NCI-H1048 (cell line): ENCODE results near the gene AMZ1.
"Not testable (repeated sequence)": the region's sequence is repeated elsewhere in the genome, so short reads cannot be mapped to it uniquely, and the experiment has no call there.

Experiments used
- DNase-seq: peaks from one replicate; lab custom pipeline; 2025; lab: John Stamatoyannopoulos, UW

AMZ1 gene

DNA sequence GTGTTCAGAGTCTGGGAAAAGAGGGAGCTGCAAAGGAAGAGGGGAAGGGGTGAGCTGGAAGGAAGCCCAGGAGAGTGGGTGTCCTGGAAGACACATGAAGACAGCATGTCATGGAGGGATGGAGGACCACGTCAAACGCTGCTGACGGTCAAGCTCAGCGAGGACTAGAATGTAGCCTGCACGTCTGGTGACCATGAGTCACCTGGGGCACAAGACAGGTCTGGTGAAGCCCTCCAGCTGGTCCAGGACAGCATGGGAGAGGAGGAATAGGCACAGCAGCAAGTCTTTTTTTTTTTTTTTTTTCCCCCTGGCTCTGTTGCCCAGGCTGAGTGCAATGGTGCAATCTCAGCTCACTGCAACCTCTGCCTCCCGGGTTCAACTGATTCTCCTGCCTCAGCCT, 19.6 kb upstream of the AMZ1 start:
- DNase-seq: no peak

GRCh38 chr7:2670171-2670570, 17.8 kb upstream of the AMZ1 start:
- no peak for DNase-seq

- DNase-seq: no peak
These were observed 17.1 kb upstream of the AMZ1 start for GRCh38 chr7:2670720-2671391.

DNA sequence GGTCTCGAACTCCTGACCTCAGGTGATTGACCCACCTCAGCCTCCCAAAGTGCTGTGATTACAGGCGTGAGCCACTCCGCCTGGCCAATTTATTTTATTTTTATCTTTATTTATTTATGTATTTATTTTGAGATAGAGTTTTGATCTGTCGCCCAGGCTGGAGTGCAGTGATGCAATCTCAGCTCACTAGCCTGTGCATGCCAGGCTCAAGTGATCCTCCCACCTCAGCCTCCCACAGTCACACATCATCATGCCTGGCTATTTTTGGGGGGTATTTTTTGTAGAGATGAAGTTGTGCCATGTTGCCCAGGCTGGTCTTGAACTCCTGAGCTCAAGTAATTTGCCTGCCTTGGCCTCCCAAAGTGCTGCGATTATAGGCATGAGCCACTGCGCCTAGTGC, 14.8 kb upstream of the AMZ1 start:
- DNase-seq: not testable (repeated sequence)

DNA sequence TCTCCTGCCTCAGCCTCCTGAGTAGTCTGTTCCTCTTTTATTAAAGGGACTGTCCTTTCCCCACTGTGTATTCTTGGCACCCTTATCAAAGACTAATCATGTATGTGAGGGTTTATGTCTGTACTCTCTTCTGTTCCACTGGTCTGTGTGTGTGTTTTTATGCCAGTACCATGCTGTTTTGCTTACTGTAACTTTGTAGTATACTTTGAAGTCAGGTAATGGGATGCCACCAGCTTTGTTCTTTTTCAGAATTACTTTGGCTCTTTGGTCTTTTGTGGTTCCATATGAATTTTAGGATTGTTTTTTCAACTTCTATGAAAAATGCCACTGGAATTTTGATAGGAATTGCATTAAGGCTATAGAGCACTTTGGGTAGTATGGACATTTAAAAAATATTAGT, 14.1 kb upstream of the AMZ1 start:
- DNase-seq: no peak

DNA sequence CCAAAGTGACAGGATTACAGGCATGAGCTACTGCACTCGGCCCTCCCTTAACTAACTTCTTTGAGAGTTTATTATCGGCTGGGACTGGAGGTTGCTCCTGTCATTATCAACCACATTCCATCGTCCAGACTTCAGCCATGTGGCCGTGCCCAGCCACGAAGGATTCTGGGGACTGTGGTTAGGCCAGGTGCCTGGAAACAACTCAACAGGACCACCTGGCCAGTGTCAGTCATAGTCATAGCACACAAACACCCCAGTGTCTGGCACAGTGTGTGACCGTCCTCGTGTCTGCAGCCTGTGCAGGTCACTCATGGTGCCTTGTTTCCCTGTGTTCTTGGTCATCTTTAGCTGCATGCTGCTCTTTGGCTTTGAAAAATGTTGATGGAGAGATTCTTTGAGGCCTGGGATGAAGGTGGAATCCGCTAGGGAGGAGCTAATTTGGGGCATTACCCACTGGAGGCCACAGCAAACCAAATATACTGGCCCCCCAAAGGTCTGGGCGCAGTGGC, 12.7 kb upstream of the AMZ1 start:
- no peak for DNase-seq

DNA sequence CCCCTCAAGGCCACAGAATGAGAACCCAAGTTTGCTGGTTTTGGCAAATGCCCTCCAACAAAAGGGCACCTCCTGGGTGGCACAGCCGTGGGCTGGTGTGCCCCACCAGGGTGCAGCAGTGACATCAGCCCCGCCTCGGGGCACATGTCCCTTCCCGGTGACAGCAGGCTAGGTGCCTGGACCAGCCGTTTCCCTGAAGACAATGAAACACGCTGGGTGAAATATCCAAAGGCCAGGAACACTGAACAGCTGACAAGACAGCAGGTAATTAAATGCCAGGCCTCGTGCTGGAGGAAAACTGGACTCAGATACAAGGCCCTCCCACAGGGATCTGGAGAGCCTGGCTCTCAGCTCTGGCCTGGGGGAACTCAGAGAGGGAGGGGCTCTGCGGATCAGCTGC, 11.4 kb upstream of the AMZ1 start:
- DNase-seq: not testable (repeated sequence)

GRCh38 chr7:2678454-2678853, 9.5 kb upstream of the AMZ1 start:
- DNase-seq: not testable (repeated sequence)

DNA sequence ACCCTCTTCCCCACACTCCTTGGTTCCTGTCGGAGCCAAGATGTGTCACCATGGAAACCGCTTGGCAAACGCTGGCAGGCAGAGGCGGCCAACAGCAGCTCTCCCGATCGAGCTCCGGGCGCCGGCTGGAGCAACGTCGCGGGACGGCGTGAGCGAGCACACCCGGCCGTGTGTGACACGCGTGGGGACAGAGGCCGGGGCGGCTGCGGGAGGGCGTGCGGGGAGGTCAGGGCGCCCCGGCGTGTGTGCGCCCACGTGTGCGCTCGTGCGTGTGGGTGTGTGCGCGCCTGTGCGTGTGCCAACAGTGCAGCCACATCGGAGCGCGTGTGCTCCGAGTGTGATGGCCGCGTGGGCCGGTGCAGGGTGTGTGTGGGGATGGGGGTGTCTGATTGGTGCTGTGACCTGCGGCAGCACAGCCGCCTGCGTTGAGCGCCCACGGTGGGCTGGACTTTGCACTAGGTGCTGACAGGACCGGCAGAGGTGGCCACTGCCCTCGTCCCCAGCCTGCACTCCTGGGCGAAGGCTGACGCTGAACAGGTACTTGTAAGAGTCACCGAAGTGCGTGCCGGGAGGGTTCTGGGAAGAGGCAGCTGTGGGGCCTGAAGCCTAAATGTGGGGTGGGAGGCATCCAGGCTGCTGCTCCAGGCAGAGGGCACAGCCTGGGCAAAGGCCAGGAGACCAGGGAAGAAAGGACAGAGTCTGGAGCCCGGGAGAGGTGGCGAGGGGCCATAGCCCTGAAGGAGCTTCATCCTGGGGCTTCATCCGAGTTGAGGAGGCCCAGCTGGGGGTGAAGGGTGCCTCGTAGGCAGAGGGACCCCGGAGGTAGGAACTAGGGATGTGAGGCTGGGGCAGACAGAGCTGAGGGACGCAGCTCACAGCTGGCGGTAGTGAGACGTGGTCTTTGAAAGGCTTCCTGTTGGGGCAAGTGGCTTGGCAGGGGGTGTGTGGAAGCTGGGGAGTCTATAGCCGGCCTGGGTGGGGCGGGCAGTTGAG, 8.6 kb upstream of the AMZ1 start:
- not testable (repeated sequence) for DNase-seq

GRCh38 chr7:2680256-2680655, 7.7 kb upstream of the AMZ1 start:
- no peak for DNase-seq

DNA sequence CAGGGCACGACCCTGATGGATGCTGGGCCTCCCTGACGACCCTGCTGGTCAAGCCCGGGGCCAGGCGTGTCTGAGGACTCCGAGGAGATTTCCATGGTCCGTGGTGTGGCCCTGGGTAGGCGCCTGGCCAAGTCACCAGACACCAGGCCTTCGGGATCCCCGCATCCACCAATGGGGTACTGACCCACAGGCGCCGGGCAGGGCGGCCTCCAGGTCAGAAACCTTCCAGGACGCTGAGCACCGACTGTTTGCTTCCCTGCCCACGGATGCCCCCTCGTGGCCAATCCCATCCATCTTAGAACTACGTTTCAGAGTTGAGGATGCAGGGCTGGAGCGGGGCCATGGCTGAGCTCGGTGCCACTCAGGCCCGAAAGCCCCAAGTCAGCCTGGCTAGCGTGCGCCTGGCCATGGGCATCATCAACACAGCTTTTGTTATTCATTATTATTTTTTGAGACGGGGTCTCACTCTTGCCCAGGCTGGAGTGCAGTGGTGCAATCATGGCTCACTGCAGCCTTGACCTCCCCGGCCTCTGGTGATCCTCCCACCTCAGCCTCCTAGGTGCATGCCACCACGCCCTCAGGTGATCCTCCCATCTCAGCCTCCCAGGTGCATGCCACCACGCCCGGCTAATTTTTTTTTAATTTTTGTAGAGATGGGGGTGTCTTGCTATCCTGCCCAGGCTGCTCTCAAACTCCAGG, 7.1 kb upstream of the AMZ1 start:
- DNase-seq: no peak

GRCh38 chr7:2681929-2682799, 5.8 kb upstream of the AMZ1 start:
- DNase-seq: no peak

GRCh38 chr7:2684501-2684900, 3.5 kb upstream of the AMZ1 start:
- DNase-seq: no peak

DNA sequence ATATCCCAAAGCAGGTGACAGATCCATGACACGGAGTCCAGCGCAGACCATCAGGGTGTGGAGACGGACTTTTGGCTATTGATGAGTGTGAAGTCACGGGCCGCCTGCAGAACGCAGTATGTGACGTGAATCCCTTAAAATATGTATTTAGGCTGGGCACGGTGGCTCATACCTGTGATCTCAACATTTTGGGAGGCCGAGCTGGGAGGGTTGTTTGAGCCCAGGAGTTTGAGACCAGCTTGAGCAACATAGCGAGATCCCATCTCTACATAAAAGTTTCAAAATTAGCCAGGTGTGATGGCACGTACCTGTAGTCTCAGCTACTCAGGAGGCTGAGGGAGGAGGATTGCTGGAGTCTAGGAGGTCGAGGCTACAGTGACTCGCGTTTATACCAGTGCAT, 1.9 kb upstream of the AMZ1 start:
- DNase-seq: no peak

GRCh38 chr7:2687338-2687869, 598 bp upstream of the AMZ1 start:
- no peak for DNase-seq

DNA sequence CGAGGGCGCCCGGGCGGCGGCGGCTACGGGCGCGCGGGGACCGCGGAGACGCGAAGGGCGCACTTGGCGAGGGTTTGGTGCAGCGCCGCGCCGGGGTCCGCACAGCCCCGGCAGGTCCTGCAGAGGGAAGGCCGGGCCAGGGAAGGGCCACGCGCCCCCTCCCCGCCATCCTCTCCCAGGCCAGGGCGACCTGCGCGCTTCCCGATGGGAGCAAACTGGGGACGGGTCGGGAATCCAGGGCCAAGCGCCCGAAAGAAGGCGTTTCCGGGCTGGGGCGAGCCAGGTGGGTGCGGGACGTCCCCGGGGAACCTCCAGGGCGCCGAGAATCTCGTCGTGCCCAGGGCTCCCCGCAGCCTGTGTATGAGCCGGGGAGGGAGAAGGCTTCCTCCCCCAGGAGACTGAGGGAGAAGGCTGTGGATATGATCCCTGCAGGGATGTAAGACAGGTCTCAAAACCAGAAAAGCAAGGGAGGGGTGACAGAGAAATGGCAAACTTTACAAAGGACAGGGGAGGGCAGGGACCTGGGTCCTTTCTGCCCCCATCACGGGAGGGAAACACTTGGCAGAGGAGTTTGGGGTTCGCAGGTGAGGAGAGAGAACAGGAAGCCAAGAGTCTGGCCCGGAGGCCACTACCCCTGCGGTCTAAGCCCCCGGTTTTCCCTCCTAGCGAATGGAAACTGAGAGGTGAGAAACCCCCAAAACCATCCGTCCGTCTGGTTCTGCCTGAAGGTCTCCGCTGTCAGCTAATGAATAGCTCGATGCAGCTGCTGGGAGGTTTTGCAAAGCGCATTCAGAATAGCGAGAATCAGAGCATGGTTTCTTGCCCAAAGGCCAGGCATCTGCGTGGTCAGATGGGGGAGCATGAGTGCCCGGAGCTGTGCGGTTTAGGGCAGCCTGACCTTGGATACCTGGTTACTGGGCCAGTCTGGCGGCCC, 674 bp downstream of the AMZ1 start:
- DNase-seq: no peak

DNA sequence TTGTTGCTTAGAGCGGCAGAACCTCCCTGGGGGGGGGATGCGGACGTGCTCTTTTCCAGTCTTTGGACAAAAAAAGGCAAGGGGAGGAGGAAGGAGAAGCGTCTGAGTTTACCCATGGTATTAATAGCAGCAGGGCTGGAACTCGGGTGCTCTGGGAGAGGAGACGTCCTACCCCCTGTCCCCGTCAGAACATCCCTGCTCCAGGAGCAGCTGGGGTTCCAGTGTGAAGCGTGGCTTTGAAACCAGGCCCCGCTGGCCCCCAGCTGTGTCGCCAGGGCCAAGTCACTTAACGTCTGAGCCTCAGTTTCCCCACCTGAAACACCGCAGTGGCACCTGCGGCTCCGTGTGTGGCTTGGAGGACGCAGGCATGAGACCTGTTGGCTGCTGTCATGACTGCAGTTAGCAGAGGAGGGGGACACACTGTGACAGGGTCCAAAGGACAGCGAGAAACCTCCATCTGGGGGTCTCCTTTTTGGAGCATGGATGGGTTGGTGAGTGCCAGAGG, 1.4 kb downstream of the AMZ1 start:
- no peak for DNase-seq

GRCh38 chr7:2689951-2690705, 2.1 kb downstream of the AMZ1 start:
- no peak for DNase-seq
